Lower leg skin (tissue), 4 donors: ENCODE data around the gene TNIK. TPM values are rescaled to one million over a fixed set of nuclear protein-coding genes. Genes with fewer than 3 reads are reported as not detected.

Experiments
- DNase-seq, 2 donors: peaks; one replicate each; pipeline ENCODE4 v3.0.0-alpha.2; 2019; ENCODE audit warnings: low spot score in 2 of 2
- H3K4me3 ChIP-seq: fragments of 200-600 bp; sonication (generic); 2 replicates; pipeline ENCODE4 v1.5.1; 2017; ENCODE audit warnings: mild to moderate bottlenecking, low read depth; ENCODE audit not compliant: poor library complexity, severe bottlenecking
- CTCF ChIP-seq, 3 donors: fragments of 450-650 bp; IDR thresholded peaks; one replicate each; pipeline ENCODE4 v1.5.1; 2016; ENCODE audit warnings: antibody characterized with exemption in 3 of 3, mild to moderate bottlenecking in 3 of 3, moderate library complexity in 2 of 3
- POLR2A ChIP-seq, 2 donors: fragments of 450-650 bp; IDR thresholded peaks; one replicate each; pipeline ENCODE4 v1.6.1; 2016 to 2017; ENCODE audit warnings: antibody characterized with exemption in 2 of 2, mild to moderate bottlenecking in 1 of 2, moderate library complexity in 1 of 2
- whole genome bisulfite sequencing, 2 donors: methylation state at CpG; one replicate each; pipeline ENCODE4 v1.1.5; 2018; 5-methylcytosine and 5-hydroxymethylcytosine counted together
- intact Hi-C: fragments of 100-400 bp; cut with DNase I; formaldehyde crosslinking; loops from one replicate; pipeline ENCODE4 v1.15.0; 2023; ENCODE audit warnings: low total_unique reads
- total RNA-seq, 4 donors: library from RNA; depleted of rRNA; stranded (reverse); fragments of >200 nt; gene quantifications; one replicate each; pipeline ENCODE4 v1.1.0, GENCODE V29; 2016

TNIK gene
- total RNA-seq, 4 donors from 2014 or later = 0.72 to 4.7 (median 2.4) TPM

DNA sequence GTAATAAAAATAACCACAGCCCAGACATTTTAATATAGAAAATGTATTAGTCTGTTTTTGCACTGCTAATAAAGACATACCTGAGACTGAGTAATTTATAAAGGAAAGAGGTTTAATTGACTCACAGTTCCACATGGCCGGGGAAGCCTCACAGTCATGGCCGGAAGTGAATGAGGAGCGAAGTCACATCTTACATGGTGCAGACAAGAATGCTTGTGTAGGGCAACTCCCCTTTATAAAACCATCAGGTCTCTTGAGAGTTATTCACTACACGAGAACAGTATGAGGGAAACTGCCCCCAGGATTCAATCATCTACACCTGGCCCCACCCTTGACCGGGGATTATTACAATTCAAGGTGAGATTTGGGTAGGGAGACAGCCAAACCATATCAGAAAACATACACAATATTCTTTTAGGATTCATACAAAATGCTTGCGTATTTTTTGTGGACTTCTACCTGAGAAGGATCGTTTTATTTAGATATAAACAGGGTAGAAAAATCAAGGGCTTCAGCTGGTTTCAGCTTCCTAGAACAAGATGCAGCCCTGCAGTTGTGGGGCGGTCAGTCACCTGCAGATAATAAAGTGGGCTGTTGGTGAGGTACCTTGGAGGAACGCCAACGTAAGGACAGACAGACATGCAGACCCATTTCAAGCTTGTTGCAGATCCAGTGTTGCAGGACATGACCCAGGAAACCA is 101.9 kb downstream of the TNIK start:
- WGBS, 2 donors = 70 to 71% methylated on average over 10 of the region's 10 CpGs
- no peak overlapping the region for H3K4me3 ChIP-seq
- DNase-seq = no peak
- TF ChIP-seq POLR2A (IDR thresholded peaks at IDR 0.05) = no peak
- TF ChIP-seq CTCF (IDR thresholded peaks at IDR 0.05) = no peak
- intact Hi-C loops = no loop called here

- TF ChIP-seq POLR2A (IDR thresholded peaks at IDR 0.05) (no peak), CTCF (IDR thresholded peaks at IDR 0.05) (no peak)
- WGBS, 2 donors = 92 to 94% methylated on average over 8 of the region's 8 CpGs
- no peak for DNase-seq
- H3K4me3 ChIP-seq = no peak overlapping the region
- intact Hi-C loops = no loop called here
Measured at GRCh38 chr3:171357721-171358120, 102.5 kb downstream of the TNIK start.

DNA sequence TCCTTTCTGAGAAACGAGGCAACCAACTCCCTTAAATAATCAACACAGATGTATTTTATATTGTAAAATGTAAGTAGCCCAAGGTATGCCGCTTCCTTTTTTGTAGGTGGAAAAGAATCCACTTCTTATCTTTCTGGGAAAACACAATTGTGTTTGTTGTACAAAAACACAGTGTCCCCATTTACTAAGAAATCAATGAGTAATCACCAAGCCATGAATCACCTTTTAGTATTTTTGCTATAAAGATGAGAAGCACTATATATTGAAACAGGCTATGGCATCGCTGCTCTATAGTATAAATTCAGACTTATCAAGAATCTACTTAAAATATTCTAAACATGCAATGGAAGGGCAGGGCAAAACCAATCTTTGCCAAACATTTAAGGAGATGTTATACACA is 104.0 kb downstream of the TNIK start:
- no peak for TF ChIP-seq POLR2A (IDR thresholded peaks at IDR 0.05)
- no peak for TF ChIP-seq CTCF (IDR thresholded peaks at IDR 0.05)
- WGBS, 2 donors = 89 to 94% methylated on average over 3 of the region's 3 CpGs
- DNase-seq = no peak
- H3K4me3 ChIP-seq = no peak overlapping the region
- intact Hi-C loops = no loop called here

GRCh38 chr3:171354706-171355582 is 105.3 kb downstream of the TNIK start:
- intact Hi-C loops = no loop called here
- TF ChIP-seq POLR2A (IDR thresholded peaks at IDR 0.05) (no peak), CTCF (IDR thresholded peaks at IDR 0.05) (no peak)
- DNase-seq = no peak
- WGBS, 2 donors = 84 to 91% methylated on average over 4 of the region's 4 CpGs
- no peak overlapping the region for H3K4me3 ChIP-seq

DNA sequence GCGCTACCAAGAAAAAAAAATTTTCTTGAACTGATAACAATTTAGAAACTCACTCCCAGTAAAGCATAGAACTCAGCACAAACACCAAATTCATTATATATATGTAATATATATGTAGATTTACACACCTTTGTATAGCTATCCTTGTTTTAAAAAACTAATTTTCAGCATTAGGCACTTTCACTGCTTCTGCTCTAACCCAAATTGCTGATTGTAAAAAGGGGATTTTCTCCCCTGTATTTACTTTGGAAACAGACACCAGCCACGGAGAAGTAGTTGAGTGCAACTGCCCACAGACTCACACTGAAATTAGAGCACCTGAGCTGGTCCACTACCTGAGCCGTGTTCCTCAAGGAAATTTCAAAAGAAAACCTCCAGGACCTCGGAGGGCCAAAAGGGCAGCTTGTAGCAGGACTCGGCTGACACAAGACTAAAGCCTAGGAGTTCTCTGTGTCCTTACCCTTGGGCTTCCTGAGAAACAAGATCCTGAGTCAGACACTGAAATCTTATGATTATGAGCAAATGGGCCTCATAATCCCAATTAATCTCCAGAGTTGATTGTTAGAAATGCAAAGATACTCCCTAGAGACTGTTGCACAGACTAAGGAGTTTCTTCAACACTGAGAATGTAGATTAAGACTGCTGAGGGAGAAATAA is 106.0 kb downstream of the TNIK start:
- intact Hi-C loops = no loop called here
- WGBS, 2 donors = 80 to 89% methylated on average over 5 of the region's 5 CpGs
- no peak for DNase-seq
- no peak for TF ChIP-seq CTCF (IDR thresholded peaks at IDR 0.05)
- no peak for TF ChIP-seq POLR2A (IDR thresholded peaks at IDR 0.05)
- no peak overlapping the region for H3K4me3 ChIP-seq
